WTC11 (cell line): ENCODE results near the gene IL21R. TPM values are rescaled to one million over a fixed set of nuclear protein-coding genes. Genes with fewer than 3 reads are reported as not detected.

Source experiments
- ATAC-seq: fragments of 200-7000 bp; cut with Tn5 transposase; 2 replicates; pipeline ENCODE4 v1.10.0; 2021; ENCODE audit warnings: mild to moderate bottlenecking, moderate library complexity
- CTCF ChIA-PET: fragments of 300-600 bp; sonication (Branson Sonifier 250); formaldehyde crosslinking; loops from one replicate; lab custom pipeline; 2021; ENCODE audit warnings: antibody characterized with exemption; lab: Charles Lee
- POLR2A ChIA-PET: fragments of 350-600 bp; sonication (Branson Sonifier 250); formaldehyde crosslinking; loops from one replicate; lab custom pipeline; 2021; ENCODE audit warnings: antibody characterized with exemption; lab: Charles Lee
- DNase-seq: peaks from one replicate; pipeline ENCODE4 v3.0.0; 2021; ENCODE audit warnings: low spot score
- H3K27ac Mint-ChIP-seq: 2 replicates; pipeline ENCODE4 v1.8.0; 2021; ENCODE audit warnings: mixed read lengths
- H3K27me3 Mint-ChIP-seq: 2 replicates; pipeline ENCODE4 v1.8.0; 2021; ENCODE audit warnings: low read depth, mild to moderate bottlenecking, moderate library complexity, mixed read lengths
- H3K36me3 Mint-ChIP-seq: 2 replicates; pipeline ENCODE4 v1.8.0; 2021; ENCODE audit warnings: mixed read lengths
- H3K4me1 Mint-ChIP-seq: 2 replicates; pipeline ENCODE4 v1.8.0; 2022; ENCODE audit warnings: mixed read lengths
- H3K4me3 Mint-ChIP-seq: 2 replicates; pipeline ENCODE4 v1.8.0; 2021; ENCODE audit warnings: mild to moderate bottlenecking, moderate library complexity, mixed read lengths
- H3K9me3 Mint-ChIP-seq: 2 replicates; pipeline ENCODE4 v1.8.0; 2021; ENCODE audit warnings: mixed read lengths
- KAT7 ChIP-seq: sonication (generic); formaldehyde crosslinking; IDR thresholded peaks from 2 replicates; pipeline ENCODE4 v1.8.1; 2023; ENCODE audit warnings: missing genetic modification reagents, mild to moderate bottlenecking, borderline replicate concordance
- RELA ChIP-seq: sonication (generic); formaldehyde crosslinking; IDR thresholded peaks from 2 replicates; pipeline ENCODE4 v1.8.1; 2022; ENCODE audit warnings: missing genetic modification reagents, mild to moderate bottlenecking, borderline replicate concordance
- TP53 ChIP-seq: sonication (generic); formaldehyde crosslinking; IDR thresholded peaks from 2 replicates; pipeline ENCODE4 v1.8.1; 2023; ENCODE audit warnings: mild to moderate bottlenecking, missing genetic modification reagents
- ZNF317 ChIP-seq: sonication (generic); formaldehyde crosslinking; IDR thresholded peaks from 2 replicates; pipeline ENCODE4 v1.8.1; 2023; ENCODE audit warnings: low read depth, mild to moderate bottlenecking, moderate library complexity, missing genetic modification reagents, borderline replicate concordance
- total RNA-seq: library from RNA; stranded (reverse); gene quantifications from 3 replicates; pipeline ENCODE4 v1.2.3, GENCODE V29; 2021
- TF ChIP-seq, protein P1 (sequence below): sonication (generic); formaldehyde crosslinking; conservative IDR thresholded peaks from 2 replicates; pipeline ENCODE4 v1.8.1; 2022; ENCODE audit warnings: mild to moderate bottlenecking, missing genetic modification reagents
- TF ChIP-seq, protein P2 (sequence below): sonication (generic); formaldehyde crosslinking; IDR thresholded peaks from 2 replicates; pipeline ENCODE4 v1.8.1; 2023; ENCODE audit warnings: mild to moderate bottlenecking, missing genetic modification reagents, moderate library complexity
- TF ChIP-seq, protein P3 (sequence below): sonication (generic); formaldehyde crosslinking; IDR thresholded peaks from 2 replicates; pipeline ENCODE4 v1.8.1; 2023; ENCODE audit warnings: mild to moderate bottlenecking, missing genetic modification reagents
- TF ChIP-seq, protein P4 (sequence below): sonication (generic); formaldehyde crosslinking; IDR thresholded peaks from 2 replicates; pipeline ENCODE4 v1.8.0; 2022; ENCODE audit warnings: mild to moderate bottlenecking, missing genetic modification reagents
- TF ChIP-seq, protein P5 (sequence below): sonication (generic); formaldehyde crosslinking; IDR thresholded peaks from 2 replicates; pipeline ENCODE4 v1.8.1; 2022; ENCODE audit warnings: low read depth, missing genetic modification reagents, borderline replicate concordance
- TF ChIP-seq, protein P6 (sequence below): sonication (generic); formaldehyde crosslinking; IDR thresholded peaks from 2 replicates; pipeline ENCODE4 v1.8.0; 2022; ENCODE audit warnings: mild to moderate bottlenecking, missing genetic modification reagents
- TF ChIP-seq, protein P7 (sequence below): sonication (generic); formaldehyde crosslinking; IDR thresholded peaks from 2 replicates; pipeline ENCODE4 v1.8.0; 2022; ENCODE audit warnings: mild to moderate bottlenecking, missing genetic modification reagents

Gene IL21R
- total RNA-seq, 1 experiment from 2014 or later: 0.70 TPM

DNA sequence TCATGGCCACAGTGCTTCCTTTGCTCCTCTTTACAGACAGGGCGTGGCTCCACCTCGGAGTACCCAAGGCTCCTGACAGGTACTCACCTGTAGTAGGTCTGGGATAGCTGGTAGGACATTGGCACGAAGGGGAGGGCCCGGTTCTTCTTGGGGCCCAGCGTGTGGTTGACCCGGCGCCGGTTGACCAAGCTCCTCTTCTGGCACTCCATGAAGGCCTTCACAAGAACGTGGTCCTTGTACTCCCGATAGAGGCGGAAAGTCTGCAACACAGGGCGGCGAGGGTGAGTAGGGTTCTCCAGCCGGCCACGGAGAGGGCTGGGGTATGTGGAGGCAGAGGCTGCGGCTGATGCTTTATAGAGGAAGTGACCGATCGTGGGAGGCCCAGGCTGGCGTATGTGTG is 69.7 kb downstream of the IL21R start (continued):
- TF ChIP-seq, protein P1, sequence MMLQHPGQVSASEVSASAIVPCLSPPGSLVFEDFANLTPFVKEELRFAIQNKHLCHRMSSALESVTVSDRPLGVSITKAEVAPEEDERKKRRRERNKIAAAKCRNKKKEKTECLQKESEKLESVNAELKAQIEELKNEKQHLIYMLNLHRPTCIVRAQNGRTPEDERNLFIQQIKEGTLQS (CRISPR knock-in tag): no peak
- TF ChIP-seq, protein P2, sequence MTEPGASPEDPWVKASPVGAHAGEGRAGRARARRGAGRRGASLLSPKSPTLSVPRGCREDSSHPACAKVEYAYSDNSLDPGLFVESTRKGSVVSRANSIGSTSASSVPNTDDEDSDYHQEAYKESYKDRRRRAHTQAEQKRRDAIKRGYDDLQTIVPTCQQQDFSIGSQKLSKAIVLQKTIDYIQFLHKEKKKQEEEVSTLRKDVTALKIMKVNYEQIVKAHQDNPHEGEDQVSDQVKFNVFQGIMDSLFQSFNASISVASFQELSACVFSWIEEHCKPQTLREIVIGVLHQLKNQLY (CRISPR knock-in tag): no peak
- TF ChIP-seq, protein P3, sequence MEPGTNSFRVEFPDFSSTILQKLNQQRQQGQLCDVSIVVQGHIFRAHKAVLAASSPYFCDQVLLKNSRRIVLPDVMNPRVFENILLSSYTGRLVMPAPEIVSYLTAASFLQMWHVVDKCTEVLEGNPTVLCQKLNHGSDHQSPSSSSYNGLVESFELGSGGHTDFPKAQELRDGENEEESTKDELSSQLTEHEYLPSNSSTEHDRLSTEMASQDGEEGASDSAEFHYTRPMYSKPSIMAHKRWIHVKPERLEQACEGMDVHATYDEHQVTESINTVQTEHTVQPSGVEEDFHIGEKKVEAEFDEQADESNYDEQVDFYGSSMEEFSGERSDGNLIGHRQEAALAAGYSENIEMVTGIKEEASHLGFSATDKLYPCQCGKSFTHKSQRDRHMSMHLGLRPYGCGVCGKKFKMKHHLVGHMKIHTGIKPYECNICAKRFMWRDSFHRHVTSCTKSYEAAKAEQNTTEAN (CRISPR knock-in tag): no peak

DNA sequence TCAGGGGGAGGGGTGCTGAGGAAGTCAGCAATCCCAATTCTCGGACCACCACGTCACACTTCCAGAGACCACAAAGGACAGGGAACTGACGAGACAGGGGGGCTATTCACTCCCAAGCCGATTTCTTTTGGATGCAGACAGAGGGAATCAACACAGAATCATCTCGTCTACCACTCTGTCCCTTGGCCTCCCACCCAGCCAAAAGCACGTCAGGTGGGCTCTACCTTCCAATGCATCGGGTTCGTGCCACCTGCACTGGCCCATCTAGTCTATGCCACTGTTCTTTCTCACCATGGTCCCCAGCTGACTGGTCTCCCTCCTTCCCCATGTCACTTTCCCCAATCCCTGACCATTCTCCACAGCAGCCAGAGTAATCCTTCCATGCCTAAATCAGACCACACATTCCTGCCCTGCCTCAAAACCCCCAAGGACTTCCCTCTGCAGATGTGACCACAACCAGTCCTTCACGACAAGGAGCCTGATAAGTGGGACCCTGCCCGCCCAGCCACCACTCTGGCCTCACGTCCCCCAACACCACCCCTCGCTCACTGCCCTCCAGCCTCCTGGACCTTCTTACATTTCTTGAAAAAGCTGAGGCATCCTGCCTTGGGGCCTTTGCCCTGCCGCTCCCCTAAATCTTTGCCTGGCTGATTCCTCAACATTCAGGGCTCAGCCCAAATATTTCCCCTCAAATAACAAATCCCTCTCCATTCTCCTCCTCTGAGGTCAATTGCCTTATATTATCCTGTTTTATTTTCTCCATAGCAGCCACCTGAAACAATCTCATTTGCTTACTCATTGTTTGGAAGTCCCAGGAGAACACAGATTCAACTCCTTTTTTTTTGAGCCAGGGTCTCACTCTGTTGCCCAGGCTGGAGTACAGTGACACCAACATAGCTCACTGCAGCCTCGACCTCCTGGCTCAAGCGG is 70.4 kb downstream of the IL21R start:
- Mint-ChIP-seq H3K4me1 (no peaks in the 10 kb centered on the region), H3K27me3 (no peaks in the 10 kb centered on the region), H3K4me3 (no peak overlapping the region), H3K27ac (0 out of 2 replicates have a peak overlapping the region, but pooled peaks have one; percentile 26), H3K36me3 (peaks cover 80% of the 10 kb centered on the region), H3K9me3 (no peaks in the 10 kb centered on the region)
- ChIA-PET CTCF (no interaction called here), POLR2A (no interaction called here)
- ATAC-seq: no peak
- no peak for DNase-seq
- no peak for TF ChIP-seq TP53
- TF ChIP-seq, protein P4, sequence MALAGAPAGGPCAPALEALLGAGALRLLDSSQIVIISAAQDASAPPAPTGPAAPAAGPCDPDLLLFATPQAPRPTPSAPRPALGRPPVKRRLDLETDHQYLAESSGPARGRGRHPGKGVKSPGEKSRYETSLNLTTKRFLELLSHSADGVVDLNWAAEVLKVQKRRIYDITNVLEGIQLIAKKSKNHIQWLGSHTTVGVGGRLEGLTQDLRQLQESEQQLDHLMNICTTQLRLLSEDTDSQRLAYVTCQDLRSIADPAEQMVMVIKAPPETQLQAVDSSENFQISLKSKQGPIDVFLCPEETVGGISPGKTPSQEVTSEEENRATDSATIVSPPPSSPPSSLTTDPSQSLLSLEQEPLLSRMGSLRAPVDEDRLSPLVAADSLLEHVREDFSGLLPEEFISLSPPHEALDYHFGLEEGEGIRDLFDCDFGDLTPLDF (CRISPR knock-in tag): no peak
- TF ChIP-seq, protein P5, sequence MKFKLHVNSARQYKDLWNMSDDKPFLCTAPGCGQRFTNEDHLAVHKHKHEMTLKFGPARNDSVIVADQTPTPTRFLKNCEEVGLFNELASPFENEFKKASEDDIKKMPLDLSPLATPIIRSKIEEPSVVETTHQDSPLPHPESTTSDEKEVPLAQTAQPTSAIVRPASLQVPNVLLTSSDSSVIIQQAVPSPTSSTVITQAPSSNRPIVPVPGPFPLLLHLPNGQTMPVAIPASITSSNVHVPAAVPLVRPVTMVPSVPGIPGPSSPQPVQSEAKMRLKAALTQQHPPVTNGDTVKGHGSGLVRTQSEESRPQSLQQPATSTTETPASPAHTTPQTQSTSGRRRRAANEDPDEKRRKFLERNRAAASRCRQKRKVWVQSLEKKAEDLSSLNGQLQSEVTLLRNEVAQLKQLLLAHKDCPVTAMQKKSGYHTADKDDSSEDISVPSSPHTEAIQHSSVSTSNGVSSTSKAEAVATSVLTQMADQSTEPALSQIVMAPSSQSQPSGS (CRISPR knock-in tag): no peak
- TF ChIP-seq RELA (CRISPR knock-in tag): no peak
- TF ChIP-seq, protein P6, sequence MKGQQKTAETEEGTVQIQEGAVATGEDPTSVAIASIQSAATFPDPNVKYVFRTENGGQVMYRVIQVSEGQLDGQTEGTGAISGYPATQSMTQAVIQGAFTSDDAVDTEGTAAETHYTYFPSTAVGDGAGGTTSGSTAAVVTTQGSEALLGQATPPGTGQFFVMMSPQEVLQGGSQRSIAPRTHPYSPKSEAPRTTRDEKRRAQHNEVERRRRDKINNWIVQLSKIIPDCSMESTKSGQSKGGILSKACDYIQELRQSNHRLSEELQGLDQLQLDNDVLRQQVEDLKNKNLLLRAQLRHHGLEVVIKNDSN: no peak
- TF ChIP-seq, protein P3 (CRISPR knock-in tag): no peak
- TF ChIP-seq, protein P7, sequence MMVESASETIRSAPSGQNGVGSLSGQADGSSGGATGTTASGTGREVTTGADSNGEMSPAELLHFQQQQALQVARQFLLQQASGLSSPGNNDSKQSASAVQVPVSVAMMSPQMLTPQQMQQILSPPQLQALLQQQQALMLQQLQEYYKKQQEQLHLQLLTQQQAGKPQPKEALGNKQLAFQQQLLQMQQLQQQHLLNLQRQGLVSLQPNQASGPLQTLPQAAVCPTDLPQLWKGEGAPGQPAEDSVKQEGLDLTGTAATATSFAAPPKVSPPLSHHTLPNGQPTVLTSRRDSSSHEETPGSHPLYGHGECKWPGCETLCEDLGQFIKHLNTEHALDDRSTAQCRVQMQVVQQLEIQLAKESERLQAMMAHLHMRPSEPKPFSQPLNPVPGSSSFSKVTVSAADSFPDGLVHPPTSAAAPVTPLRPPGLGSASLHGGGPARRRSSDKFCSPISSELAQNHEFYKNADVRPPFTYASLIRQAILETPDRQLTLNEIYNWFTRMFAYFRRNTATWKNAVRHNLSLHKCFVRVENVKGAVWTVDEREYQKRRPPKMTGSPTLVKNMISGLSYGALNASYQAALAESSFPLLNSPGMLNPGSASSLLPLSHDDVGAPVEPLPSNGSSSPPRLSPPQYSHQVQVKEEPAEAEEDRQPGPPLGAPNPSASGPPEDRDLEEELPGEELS (CRISPR knock-in tag): no peak
- no peak for TF ChIP-seq ZNF317 (CRISPR knock-in tag)
- TF ChIP-seq KAT7 (CRISPR knock-in tag): no peak
